Heart right ventricle (tissue), 16 donors: ENCODE data around the gene PTPRM. TPM values are rescaled to one million over a fixed set of nuclear protein-coding genes. Genes with fewer than 3 reads are reported as not detected.

Experiments
- ATAC-seq, 8 donors: fragments of 200-7000 bp; cut with Tn5 transposase; one replicate each; pipeline ENCODE4 v1.9.1; 2020; ENCODE audit warnings: mild to moderate bottlenecking in 8 of 8, moderate library complexity in 8 of 8, moderate number of reproducible peaks in 1 of 8
- DNase-seq, 2 donors: peaks; one replicate each; pipeline ENCODE4 v3.0.0-alpha.2; 2020
- H3K27ac ChIP-seq, 10 donors: fragments of 200-600 bp; sonication (generic) in 2 of 10; one replicate each; pipeline versions ENCODE4 v1.5.0 to v1.8.0; 2020 to 2022; ENCODE audit warnings: mild to moderate bottlenecking in 3 of 10
- H3K27me3 ChIP-seq, 7 donors: fragments of 200-600 bp; one replicate each; pipeline ENCODE4 v1.8.0; 2021 to 2022; ENCODE audit warnings: mild to moderate bottlenecking in 2 of 7
- H3K36me3 ChIP-seq, 9 donors: fragments of 200-600 bp; sonication (generic) in 1 of 9; one replicate each; pipeline versions ENCODE4 v1.5.0 to v1.8.0; 2020 to 2022; ENCODE audit warnings: mild to moderate bottlenecking in 2 of 9
- H3K4me1 ChIP-seq, 9 donors: fragments of 200-600 bp; sonication (generic) in 1 of 9; one replicate each; pipeline versions ENCODE4 v1.5.0 to v1.8.0; 2020 to 2022; ENCODE audit warnings: mild to moderate bottlenecking in 4 of 9
- H3K4me3 ChIP-seq, 10 donors: fragments of 200-600 bp; sonication (generic) in 2 of 10; one replicate each; pipeline versions ENCODE4 v1.5.0 to v1.8.0; 2020 to 2022; ENCODE audit warnings: mild to moderate bottlenecking in 7 of 10, moderate library complexity in 2 of 10
- H3K9me3 ChIP-seq, 11 donors: fragments of 200-600 bp in 10 of 11; sonication (generic) in 2 of 11; one replicate each; pipeline versions ENCODE4 v1.5.0 to v1.8.0; 2013 to 2022; ENCODE audit warnings: mild to moderate bottlenecking in 2 of 11, control low read depth in 1 of 11, moderate library complexity in 1 of 11
- WGBS, 2 donors: extraction: QIAGEN DNeasy Blood & Tissue Kit; methylation state at CpG; one replicate each; pipeline ENCODE4 v1.1.7; 2013; ENCODE audit warnings: inconsistent platforms in 1 of 2; 5-methylcytosine and 5-hydroxymethylcytosine counted together
- intact Hi-C, 10 donors: fragments of 100-400 bp; cut with DNase I; formaldehyde crosslinking; loops; one replicate each; pipeline versions ENCODE4 v1.11.1 to v1.14.2; 2022
- polyA plus RNA-seq, 2 donors: library from polyadenylated mRNA; stranded (reverse); fragments of 200-250 nt; gene quantifications; one replicate each; pipeline ENCODE4 v1.2.3, GENCODE V29; 2013
- total RNA-seq, 10 donors: library from RNA; stranded (reverse); fragmentation: NEBNext Ultra II Directional in 3 of 10; extraction: Animal tissue kit (Norgen Biotek cat#: 25700) in 3 of 10; gene quantifications; one replicate each; pipeline versions ENCODE4 v1.2.1 to v1.2.4, GENCODE V29; 2021 to 2023
- TF ChIP-seq, protein P1 (sequence below), 9 donors: fragments of 200-600 bp; sonication (generic) in 2 of 9; IDR thresholded peaks; one replicate each; pipeline versions ENCODE4 v1.5.0 to v1.8.0; 2021 to 2022; ENCODE audit warnings: antibody characterized with exemption in 9 of 9, mild to moderate bottlenecking in 5 of 9, moderate library complexity in 1 of 9
- donor health status: Arrhythmogenic right ventricular cardiomyopathy.
- donor health status: ischemic (EF 13 %, LVEDD 7.1; RV severe dilation, severe dysfunction).
- donor health status: healthy with polysubstance abuse.
- donor health status: DM: no; HTN: yes; CAD: no.
- donor health status: DM: no; HTN: no; CAD: no.
- donor health status: ischemic (EF 25% LVEDD 6.9; RV normal size, moderate dysfunction).
- donor health status: ischemic (EF 25% LVEDD 5.7; RV mildly dilated, moderate dysfunction).
- donor health status: healthy.
- donor health status: DM: yes; HTN: yes; CAD: no.
- donor health status: Ischemic cardiomyopathy.
- donor health status: ischemic (EF 35%, LVEDD 5.7; RV mildly dilated, moderate dysfunction).
- donor health status: nonischemic (EF 11% LVEDD 7.7; RV severe dilation, severe dysfunction).
- donor health status: DM: yes; HTN: yes; CAD: no.
- donor health status: PGD.
- donor health status: ischemic (EF 29% LVEDD 5.4; RV normal size, mild dysfunction).
- donor health status: nonischemic (EF 23%, LVEDD 6.1; RV moderate dilation, normal function).

PTPRM gene
- total and polyA plus RNA-seq, 12 donors, result 81.7 to 170 (median 132) TPM

DNA sequence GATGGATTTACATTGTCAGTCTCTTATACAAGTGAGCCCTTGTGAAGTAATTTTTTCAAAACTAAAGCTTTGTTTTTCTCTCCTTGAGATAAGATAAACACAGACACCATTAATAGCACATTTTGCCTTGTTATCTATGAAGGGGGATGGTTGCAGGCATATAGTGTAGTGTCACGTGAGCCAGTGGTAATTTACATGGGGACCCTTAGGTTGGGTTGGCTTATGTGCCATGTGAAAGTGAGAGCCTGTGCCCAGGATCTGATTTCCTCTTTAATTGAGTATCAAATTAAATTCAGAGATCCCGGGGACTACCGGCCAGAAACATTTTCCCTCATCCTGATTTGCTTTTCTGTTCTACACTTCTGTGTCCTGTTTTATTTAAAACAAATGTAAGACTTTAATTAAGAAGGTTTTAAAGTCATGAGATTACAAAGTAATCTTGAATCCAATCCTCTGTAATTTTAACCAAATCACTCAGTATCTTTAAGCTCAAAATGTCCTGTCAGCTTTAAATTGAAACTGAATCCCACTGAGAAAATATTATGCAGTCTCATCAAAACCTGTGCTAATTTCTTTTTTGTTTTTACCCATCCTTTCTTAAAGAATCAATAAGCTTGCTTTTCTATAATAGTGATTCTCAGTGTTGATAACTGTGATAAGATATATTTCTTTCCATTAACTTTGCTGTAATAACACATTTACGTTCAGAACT lies 63.8 kb downstream of the PTPRM start:
- Histone ChIP-seq H3K27me3 (no peaks in the 10 kb centered on the region), H3K27ac (peak overlapping the region in 2 of 10 donors; percentile 20 to 32), H3K9me3 (no peaks in the 10 kb centered on the region), H3K4me1 (peaks cover 19 to 97% (median 79%) of the 10 kb centered on the region in 9 donors), H3K4me3 (no peak overlapping the region), H3K36me3 (no peaks in the 10 kb centered on the region)
- DNase-seq (no peak), ATAC-seq (no peak)
- TF ChIP-seq, protein P1, sequence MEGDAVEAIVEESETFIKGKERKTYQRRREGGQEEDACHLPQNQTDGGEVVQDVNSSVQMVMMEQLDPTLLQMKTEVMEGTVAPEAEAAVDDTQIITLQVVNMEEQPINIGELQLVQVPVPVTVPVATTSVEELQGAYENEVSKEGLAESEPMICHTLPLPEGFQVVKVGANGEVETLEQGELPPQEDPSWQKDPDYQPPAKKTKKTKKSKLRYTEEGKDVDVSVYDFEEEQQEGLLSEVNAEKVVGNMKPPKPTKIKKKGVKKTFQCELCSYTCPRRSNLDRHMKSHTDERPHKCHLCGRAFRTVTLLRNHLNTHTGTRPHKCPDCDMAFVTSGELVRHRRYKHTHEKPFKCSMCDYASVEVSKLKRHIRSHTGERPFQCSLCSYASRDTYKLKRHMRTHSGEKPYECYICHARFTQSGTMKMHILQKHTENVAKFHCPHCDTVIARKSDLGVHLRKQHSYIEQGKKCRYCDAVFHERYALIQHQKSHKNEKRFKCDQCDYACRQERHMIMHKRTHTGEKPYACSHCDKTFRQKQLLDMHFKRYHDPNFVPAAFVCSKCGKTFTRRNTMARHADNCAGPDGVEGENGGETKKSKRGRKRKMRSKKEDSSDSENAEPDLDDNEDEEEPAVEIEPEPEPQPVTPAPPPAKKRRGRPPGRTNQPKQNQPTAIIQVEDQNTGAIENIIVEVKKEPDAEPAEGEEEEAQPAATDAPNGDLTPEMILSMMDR (IDR thresholded peaks at IDR 0.05), result no peak
- intact Hi-C loops, result no loop called here
- 57 to 65% methylated on average over 4 of the region's 4 CpGs for WGBS, 2 donors

DNA sequence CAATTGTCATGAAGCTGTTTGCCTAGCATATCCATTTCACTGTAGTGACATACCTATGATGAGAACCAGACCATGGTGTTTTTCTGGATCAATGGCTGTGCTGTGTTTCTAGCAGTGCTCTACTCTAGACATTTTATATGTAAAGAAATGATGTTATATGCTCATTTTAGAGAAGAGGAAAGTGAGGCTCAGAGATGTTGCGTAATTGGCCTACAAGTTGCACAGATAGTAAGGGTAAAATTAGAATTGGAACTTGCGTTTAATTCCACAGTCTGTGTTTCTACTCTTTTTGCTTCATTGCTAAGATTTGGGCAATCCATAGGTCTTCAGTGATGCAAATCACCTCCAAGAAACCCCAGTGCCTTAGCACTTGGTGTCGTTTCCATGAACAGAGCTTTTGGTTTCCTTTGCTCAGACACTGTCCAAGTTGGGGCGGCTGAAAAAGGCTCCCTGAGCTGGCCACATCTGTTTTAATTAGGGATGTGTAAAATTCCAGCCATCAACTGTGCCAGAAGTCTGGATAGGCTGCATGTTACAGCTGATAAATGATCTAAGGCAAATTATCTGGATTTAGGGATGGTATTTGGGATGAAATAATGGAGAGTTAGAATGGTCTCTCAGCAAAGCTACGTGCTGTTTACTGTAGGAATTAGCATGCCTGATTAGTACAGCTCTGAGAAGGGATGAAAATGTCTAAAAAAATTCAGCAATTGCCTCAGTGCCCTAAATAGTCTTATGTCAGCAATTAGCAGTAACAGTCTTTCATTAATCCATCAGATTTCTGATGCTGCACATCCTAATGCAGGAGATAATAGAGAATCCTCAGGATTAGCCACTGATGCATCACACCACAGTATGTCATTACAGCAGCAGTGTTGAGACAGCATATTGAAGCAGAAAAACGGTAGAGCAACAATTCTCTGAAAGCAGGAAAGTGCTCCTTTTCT lies 65.3 kb downstream of the PTPRM start:
- H3K36me3 ChIP-seq, result no peaks in the 10 kb centered on the region
- no peak overlapping the region for H3K4me3 ChIP-seq
- no peaks in the 10 kb centered on the region for H3K27me3 ChIP-seq
- intact Hi-C loops, result no loop called here
- no peaks in the 10 kb centered on the region for H3K9me3 ChIP-seq
- 80 to 83% methylated on average over 6 of the region's 6 CpGs for WGBS, 2 donors
- TF ChIP-seq, protein P1 (IDR thresholded peaks at IDR 0.05), result no peak
- peaks cover 11 to 97% (median 69%) of the 10 kb centered on the region in 9 donors for H3K4me1 ChIP-seq
- no peak for ATAC-seq
- H3K27ac ChIP-seq, result no peak overlapping the region
- no peak for DNase-seq

DNA sequence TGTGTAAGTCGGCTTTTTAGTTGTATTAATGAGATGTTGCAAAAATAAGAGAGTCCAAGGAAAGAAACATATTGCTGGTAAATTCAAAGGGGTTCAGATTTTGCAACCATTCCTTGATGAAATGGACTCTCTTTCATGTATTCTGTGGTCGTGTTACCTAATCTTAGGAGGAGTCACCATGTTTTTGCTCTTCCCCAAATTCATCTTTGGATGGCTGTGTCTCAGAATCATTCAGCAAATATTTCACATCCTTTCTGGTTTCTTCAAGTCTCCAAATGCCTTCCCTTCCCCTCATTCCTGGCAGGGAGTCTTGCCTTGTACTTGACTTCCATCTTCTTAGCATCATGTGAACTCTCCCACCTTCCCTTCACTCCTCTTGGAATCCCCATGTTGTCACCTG lies 66.1 kb downstream of the PTPRM start:
- Histone ChIP-seq H3K36me3 (no peaks in the 10 kb centered on the region), H3K4me3 (no peak overlapping the region), H3K4me1 (peaks cover 6 to 97% (median 68%) of the 10 kb centered on the region in 9 donors), H3K27me3 (no peaks in the 10 kb centered on the region), H3K9me3 (no peaks in the 10 kb centered on the region), H3K27ac (no peak overlapping the region)
- 85 to 90% methylated on average over 2 of the region's 2 CpGs for WGBS, 2 donors
- ATAC-seq, result no peak
- DNase-seq, result no peak
- intact Hi-C loops, result no loop called here
- TF ChIP-seq, protein P1 (IDR thresholded peaks at IDR 0.05), result no peak

DNA sequence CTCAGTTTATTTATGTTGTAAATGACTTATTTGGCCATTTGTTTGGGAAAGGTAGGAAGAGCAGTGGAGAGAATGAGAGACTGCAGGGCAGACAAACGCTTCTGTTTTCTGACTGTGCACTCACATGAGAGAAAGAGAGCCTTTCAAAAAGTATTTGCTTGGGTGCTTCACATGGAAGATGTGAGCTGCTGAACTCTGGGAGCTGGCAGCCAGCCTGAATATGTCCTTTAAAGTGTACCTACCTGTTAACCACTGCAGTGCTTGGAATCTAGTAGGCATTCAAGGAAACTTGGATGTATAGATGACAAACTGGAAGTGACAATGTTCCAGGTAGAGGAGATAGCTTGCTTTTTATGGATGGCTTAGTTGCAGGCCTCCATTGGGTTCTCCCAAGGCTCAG lies 68.8 kb downstream of the PTPRM start:
- Histone ChIP-seq H3K27ac (no peak overlapping the region), H3K4me1 (peaks cover 3 to 89% (median 63%) of the 10 kb centered on the region in 9 donors), H3K27me3 (no peaks in the 10 kb centered on the region), H3K36me3 (no peaks in the 10 kb centered on the region), H3K9me3 (no peaks in the 10 kb centered on the region), H3K4me3 (no peak overlapping the region)
- DNase-seq, result no peak
- TF ChIP-seq, protein P1 (IDR thresholded peaks at IDR 0.05), result no peak
- WGBS, 2 donors, result 54 to 89% methylated on average over 1 of the region's 1 CpG
- no peak for ATAC-seq
- intact Hi-C loops, result no loop called here
